Activated CD8-positive, alpha-beta memory T cell treated with anti-CD3 and anti-CD28 coated beads, Interleukin-2, amount 50 U/mL, for 48 hours (primary cell): ENCODE measurements around the gene FABP3.

Experiments
- DNase-seq: peaks from one replicate; pipeline ENCODE4 v3.0.0-alpha.2; 2020

Gene FABP3

GRCh38 chr1:31373056-31373896 lies at the start of gene FABP3:
FABP3 (minus strand) TSS chr1:31373076; CDS start chr1:31373014, 62 bp downstream.
- peak; percentile 69 for DNase-seq

- DNase-seq = no peak
Observed at GRCh38 chr1:31421371-31422040, 48.6 kb upstream of the FABP3 start.

- no peak for DNase-seq
Observed at GRCh38 chr1:31420716-31421115, 47.8 kb upstream of the FABP3 start.

- DNase-seq = no peak
Observed at GRCh38 chr1:31418626-31419323, 45.9 kb upstream of the FABP3 start.

GRCh38 chr1:31417148-31417547 lies 44.3 kb upstream of the FABP3 start:
- DNase-seq = no peak

- DNase-seq = no peak
Observed at GRCh38 chr1:31416101-31416736, 43.3 kb upstream of the FABP3 start.

- no peak for DNase-seq
Observed at GRCh38 chr1:31415658-31416057, 42.8 kb upstream of the FABP3 start.

- DNase-seq = no peak
Observed at GRCh38 chr1:31414980-31415370, 42.1 kb upstream of the FABP3 start.

- DNase-seq = peak; percentile 63
Observed at GRCh38 chr1:31413405-31414001, 40.6 kb upstream of the FABP3 start.

GRCh38 chr1:31412732-31413404 lies 40.0 kb upstream of the FABP3 start, which contains the start of gene SERINC2:
SERINC2 (plus strand) TSS chr1:31413213; CDS start chr1:31413266, 53 bp downstream.
- DNase-seq = no peak

- DNase-seq = no peak
Observed at GRCh38 chr1:31412205-31412604, 39.3 kb upstream of the FABP3 start.

GRCh38 chr1:31410871-31411270 lies 38.0 kb upstream of the FABP3 start:
- DNase-seq = no peak

- DNase-seq = no peak
Observed at GRCh38 chr1:31409946-31410858, 37.3 kb upstream of the FABP3 start.

GRCh38 chr1:31408788-31409318 lies 36.0 kb upstream of the FABP3 start:
- no peak for DNase-seq

GRCh38 chr1:31407029-31407626 lies 34.3 kb upstream of the FABP3 start:
- DNase-seq = no peak

- DNase-seq = no peak
Observed at GRCh38 chr1:31405578-31406245, 32.8 kb upstream of the FABP3 start.

- DNase-seq = no peak
Observed at GRCh38 chr1:31401241-31401640, 28.4 kb upstream of the FABP3 start.

GRCh38 chr1:31400393-31400792 lies 27.5 kb upstream of the FABP3 start:
- DNase-seq = no peak

GRCh38 chr1:31399976-31400375 lies 27.1 kb upstream of the FABP3 start:
- DNase-seq = no peak

- no peak for DNase-seq
Observed at GRCh38 chr1:31398246-31398645, 25.4 kb upstream of the FABP3 start.
